Measurements from ENCODE around the gene TEDC2.

DNA sequence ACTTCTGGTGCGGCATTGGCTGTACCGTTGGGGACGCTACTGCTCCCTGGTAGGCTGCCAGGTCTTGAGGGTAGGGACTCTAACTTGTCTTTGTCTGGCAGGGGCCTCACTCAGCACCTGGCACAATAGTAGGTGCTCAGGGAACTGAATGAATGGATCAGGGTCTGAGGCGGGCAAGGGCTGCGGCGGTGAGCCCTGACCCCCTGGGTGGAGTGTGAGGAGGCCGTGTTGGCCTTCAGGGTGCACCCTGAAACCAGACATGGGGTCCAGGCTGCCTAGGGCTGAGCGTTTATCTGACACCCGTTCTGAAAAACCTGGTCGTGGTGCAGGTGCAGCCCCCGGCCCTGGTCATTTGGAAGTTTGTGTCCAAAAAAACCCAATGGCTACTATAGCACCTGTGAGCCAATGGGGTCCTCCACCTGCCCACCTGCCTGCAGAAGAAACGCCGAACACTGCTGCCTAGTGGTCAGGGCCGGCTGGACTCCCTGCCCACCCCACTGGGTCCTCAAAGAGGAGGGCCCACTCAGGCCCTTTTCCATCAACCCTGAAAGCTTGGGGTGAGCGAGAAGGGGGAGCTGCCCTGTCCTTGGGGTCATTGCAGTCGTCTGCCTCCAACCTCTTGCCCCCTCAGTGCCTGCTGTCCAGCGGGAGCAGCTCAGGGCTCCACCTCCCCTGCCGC, 49.0 kb downstream of the TEDC2 start:
- TF ChIP-seq, protein P1, sequence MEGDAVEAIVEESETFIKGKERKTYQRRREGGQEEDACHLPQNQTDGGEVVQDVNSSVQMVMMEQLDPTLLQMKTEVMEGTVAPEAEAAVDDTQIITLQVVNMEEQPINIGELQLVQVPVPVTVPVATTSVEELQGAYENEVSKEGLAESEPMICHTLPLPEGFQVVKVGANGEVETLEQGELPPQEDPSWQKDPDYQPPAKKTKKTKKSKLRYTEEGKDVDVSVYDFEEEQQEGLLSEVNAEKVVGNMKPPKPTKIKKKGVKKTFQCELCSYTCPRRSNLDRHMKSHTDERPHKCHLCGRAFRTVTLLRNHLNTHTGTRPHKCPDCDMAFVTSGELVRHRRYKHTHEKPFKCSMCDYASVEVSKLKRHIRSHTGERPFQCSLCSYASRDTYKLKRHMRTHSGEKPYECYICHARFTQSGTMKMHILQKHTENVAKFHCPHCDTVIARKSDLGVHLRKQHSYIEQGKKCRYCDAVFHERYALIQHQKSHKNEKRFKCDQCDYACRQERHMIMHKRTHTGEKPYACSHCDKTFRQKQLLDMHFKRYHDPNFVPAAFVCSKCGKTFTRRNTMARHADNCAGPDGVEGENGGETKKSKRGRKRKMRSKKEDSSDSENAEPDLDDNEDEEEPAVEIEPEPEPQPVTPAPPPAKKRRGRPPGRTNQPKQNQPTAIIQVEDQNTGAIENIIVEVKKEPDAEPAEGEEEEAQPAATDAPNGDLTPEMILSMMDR (IDR thresholded peaks at IDR 0.05), result no peak
- no peak for TF ChIP-seq POLR2A (IDR thresholded peaks at IDR 0.05)

Data from uterus (tissue), 2 donors.